Right atrium auricular region (tissue), 2 donors: ENCODE results near the gene MGAT2. TPM values are rescaled to one million over a fixed set of nuclear protein-coding genes. Genes with fewer than 3 reads are reported as not detected.

ENCODE experiments used
- DNase-seq: peaks from one replicate; pipeline ENCODE4 v3.0.0-alpha.2; 2019; ENCODE audit warnings: low spot score
- H3K27ac ChIP-seq, 2 donors: fragments of 200-600 bp; sonication (generic); 1 replicate in 1 of 2; 2 replicates in 1 of 2; pipeline ENCODE4 v1.5.1; 2016 to 2019
- H3K27me3 ChIP-seq, 2 donors: fragments of 200-600 bp; sonication (generic); one replicate each; pipeline versions ENCODE4 v1.5.1 to v1.6.0; 2017 to 2019
- H3K36me3 ChIP-seq: fragments of 200-600 bp; sonication (generic); one replicate; pipeline ENCODE4 v1.5.1; 2016
- H3K4me1 ChIP-seq, 2 donors: fragments of 200-600 bp; sonication (generic); one replicate each; pipeline versions ENCODE4 v1.5.1 to v1.6.0; 2017 to 2019
- H3K4me3 ChIP-seq, 2 donors: fragments of 200-600 bp; sonication (generic); 1 replicate in 1 of 2; 2 replicates in 1 of 2; pipeline ENCODE4 v1.5.1; 2017 to 2019; ENCODE audit warnings: mild to moderate bottlenecking in 1 of 2, moderate library complexity in 1 of 2
- H3K9me3 ChIP-seq, 2 donors: fragments of 200-600 bp; sonication (generic); one replicate each; pipeline ENCODE4 v1.5.1; 2019
- total RNA-seq, 2 donors: library from RNA; depleted of rRNA; stranded (reverse); fragments of >200 nt; gene quantifications; one replicate each; pipeline ENCODE4 v1.1.0, GENCODE V29; 2016
- TF ChIP-seq, protein P1 (sequence below), 2 donors: fragments of 200-600 bp; sonication (generic); IDR thresholded peaks; one replicate each; pipeline ENCODE4 v1.5.1; 2019; ENCODE audit warnings: antibody characterized with exemption in 2 of 2

Gene MGAT2
- total RNA-seq, 2 donors from 2014 or later, result 15.4 to 22.9 TPM

DNA sequence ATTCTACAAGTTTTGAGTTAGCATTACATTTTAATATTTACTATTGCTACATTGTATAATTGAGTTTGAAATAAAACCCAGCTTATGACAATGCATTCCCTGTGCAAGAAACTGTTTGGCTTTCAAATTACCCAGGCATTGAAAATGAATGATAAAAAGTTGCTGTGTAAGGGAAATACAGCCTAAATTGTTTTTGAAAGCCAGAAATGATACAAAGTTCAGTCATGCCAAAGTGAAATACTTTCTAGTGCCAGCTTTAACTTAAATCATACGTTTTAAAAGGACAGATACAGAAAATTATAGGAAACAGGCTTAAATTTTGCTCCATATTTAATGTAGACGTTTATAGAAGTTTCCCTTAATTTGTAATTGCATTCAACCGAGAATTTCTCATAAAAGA, 2.8 kb downstream of the MGAT2 start:
- H3K4me3 ChIP-seq, result no peak overlapping the region
- peaks cover 0 to 41% of the 10 kb centered on the region in 2 donors for H3K4me1 ChIP-seq
- H3K9me3 ChIP-seq, result no peaks in the 10 kb centered on the region
- H3K27me3 ChIP-seq, result no peaks in the 10 kb centered on the region
- H3K36me3 ChIP-seq, result peaks cover 13% of the 10 kb centered on the region
- no peak for DNase-seq
- no peak overlapping the region for H3K27ac ChIP-seq
- TF ChIP-seq, protein P1, sequence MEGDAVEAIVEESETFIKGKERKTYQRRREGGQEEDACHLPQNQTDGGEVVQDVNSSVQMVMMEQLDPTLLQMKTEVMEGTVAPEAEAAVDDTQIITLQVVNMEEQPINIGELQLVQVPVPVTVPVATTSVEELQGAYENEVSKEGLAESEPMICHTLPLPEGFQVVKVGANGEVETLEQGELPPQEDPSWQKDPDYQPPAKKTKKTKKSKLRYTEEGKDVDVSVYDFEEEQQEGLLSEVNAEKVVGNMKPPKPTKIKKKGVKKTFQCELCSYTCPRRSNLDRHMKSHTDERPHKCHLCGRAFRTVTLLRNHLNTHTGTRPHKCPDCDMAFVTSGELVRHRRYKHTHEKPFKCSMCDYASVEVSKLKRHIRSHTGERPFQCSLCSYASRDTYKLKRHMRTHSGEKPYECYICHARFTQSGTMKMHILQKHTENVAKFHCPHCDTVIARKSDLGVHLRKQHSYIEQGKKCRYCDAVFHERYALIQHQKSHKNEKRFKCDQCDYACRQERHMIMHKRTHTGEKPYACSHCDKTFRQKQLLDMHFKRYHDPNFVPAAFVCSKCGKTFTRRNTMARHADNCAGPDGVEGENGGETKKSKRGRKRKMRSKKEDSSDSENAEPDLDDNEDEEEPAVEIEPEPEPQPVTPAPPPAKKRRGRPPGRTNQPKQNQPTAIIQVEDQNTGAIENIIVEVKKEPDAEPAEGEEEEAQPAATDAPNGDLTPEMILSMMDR (IDR thresholded peaks at IDR 0.05), result no peak

DNA sequence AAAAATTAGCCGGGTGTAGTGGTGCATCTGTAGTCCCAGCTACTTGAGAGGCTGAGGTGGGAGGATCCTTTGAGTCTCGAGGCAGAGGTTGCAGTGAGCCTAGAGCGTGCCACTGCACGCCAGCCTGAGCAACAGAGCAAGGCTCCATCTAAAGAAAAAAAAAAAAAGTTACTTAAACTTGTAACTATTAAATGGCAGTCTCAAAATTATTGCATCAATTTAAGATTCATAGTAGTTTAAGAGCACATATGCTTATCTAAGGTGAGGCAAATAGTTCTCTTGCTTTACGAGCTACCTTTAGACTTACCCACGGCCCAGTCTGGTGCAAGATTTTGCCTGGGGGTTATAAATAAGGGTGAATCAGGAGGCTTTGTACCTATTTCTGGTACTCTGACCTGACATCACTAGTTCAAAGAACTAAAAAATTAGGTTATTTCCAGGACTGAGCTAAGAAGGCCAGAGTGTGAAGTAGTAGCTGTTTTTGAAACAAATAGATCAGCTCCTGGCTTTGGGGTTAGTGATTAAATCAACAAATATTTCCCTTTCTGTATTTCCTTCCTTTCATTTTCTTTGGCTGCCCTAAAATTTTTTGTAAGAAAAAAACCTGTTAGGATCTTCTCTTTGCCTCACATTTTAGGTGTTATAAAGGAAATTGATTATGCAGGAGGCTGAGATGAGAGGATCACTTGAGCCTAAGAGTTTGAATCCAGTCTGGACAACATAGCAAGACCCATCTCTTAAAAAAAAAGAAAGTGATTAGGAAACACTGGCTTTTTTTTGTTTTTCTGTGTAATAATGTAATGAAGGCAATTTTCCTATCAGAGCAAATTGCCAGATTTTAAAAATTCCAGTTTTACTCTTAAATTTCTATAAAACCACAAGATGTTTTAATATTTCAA, 3.6 kb downstream of the MGAT2 start:
- Histone ChIP-seq H3K9me3 (no peaks in the 10 kb centered on the region), H3K27ac (no peak overlapping the region), H3K27me3 (no peaks in the 10 kb centered on the region), H3K4me3 (no peak overlapping the region), H3K4me1 (peaks cover 0 to 35% of the 10 kb centered on the region in 2 donors), H3K36me3 (peaks cover 7% of the 10 kb centered on the region)
- TF ChIP-seq, protein P1 (IDR thresholded peaks at IDR 0.05), result no peak
- no peak for DNase-seq

DNA sequence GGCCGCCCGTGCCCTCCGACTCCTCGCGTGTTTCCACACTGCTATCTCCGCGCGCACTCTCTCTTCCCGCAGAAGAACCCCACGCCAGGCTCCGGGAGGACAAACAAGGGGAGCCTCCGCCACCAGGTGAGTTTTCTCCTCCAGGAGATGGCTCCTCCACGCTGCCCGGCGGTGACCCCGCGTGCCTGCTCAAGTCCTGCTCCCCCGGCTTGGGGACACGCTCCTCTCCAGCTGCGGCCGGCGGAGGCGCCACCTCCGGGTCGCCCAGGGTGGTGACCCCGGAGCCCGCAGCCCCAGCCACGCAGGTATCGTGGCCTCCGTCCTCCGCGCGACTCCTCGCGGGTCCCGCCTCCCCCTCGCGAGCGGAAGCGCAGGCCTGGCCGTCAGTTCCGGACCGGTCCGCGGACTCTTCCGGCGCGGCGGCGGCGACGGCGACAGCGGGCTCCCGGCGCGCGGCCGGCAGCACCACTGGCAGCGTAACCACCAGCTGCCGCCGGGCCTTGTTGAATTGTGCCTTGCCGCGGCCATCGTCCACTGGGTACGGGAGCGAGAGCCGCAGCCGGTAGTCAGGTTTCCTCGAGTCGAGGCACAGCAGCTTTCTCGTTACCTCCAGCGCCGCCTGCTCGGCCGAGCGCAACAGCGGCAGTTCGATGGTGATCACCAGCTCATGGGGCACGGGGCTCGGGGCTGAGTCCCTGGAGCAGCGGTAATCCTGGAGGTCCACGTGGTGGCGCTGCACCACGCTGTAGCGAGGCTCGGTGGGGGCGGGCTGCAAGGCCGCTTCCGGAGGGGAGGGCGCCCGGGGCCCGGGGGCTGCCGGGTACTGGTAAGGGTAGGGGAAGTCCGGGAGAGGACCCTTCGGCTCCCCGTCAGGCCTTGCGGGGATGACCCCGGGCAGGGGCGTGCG, 13.3 kb downstream of the MGAT2 start:
- peaks cover 5% of the 10 kb centered on the region for H3K36me3 ChIP-seq
- H3K27ac ChIP-seq, result peak overlapping the region; percentile 95
- peaks cover 0 to 43% of the 10 kb centered on the region in 2 donors for H3K4me1 ChIP-seq
- DNase-seq, result peak; percentile 93
- TF ChIP-seq, protein P1 (IDR thresholded peaks at IDR 0.05), result peak; percentile 64 to 89
- peak overlapping the region; percentile 91 to 94 for H3K4me3 ChIP-seq
- no peaks in the 10 kb centered on the region for H3K9me3 ChIP-seq
- no peaks in the 10 kb centered on the region for H3K27me3 ChIP-seq

- Histone ChIP-seq H3K36me3 (peaks cover 5% of the 10 kb centered on the region), H3K9me3 (no peaks in the 10 kb centered on the region), H3K27ac (peak within 1 kb of the TSS; percentile 95), H3K4me3 (peak within 1 kb of the TSS; percentile 91 to 94), H3K27me3 (no peaks in the 10 kb centered on the region), H3K4me1 (peaks cover 0 to 46% of the 10 kb centered on the region in 2 donors)
- TF ChIP-seq, protein P1 (IDR thresholded peaks at IDR 0.05), result peak in 1 of 2 donors; percentile 6
- peak; percentile 71 for DNase-seq
Observed at GRCh38 chr14:49634547-49635334, 14.1 kb downstream of the MGAT2 start, which contains the start of gene DNAAF2. DNAAF2 (minus strand) TSS chr14:49635244; CDS start chr14:49635149, 95 bp downstream.

GRCh38 chr14:49636866-49637265, 16.3 kb downstream of the MGAT2 start:
- Histone ChIP-seq H3K27ac (no peak overlapping the region), H3K4me3 (no peak overlapping the region)

More at GRCh38 chr14:49636866-49637265, 16.3 kb downstream of the MGAT2 start:
- no peak for DNase-seq
- TF ChIP-seq, protein P1 (IDR thresholded peaks at IDR 0.05), result no peak
- Histone ChIP-seq H3K27me3 (no peaks in the 10 kb centered on the region), H3K36me3 (peaks cover 5% of the 10 kb centered on the region), H3K9me3 (no peaks in the 10 kb centered on the region), H3K4me1 (peaks cover 0 to 50% of the 10 kb centered on the region in 2 donors)
